ENCODE results near the gene CPPED1. TPM values are rescaled to one million over a fixed set of nuclear protein-coding genes. Genes with fewer than 3 reads are reported as not detected.

The CPPED1 gene
- total RNA-seq, 1 donor from 2014 or later = 17.8 TPM

DNA sequence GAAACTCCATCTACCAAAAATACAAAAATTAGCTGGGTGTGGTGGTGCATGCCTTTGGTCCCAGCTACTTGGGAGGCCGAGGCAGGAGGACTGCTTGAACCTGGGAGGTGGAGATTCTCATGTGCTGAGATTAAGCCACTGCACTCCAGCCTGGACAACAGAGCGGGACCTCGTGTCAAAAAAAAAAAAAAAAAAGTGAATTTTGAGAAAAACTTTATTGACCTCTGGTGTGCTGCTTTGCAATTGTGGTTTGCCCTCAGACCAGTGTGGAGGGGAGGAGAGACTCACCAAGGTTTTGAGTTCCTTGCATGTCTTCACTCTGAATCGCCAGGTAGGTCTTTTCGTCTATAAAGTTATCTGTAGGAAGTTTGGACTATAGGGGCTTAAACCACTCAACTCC lies 145.2 kb downstream of the CPPED1 start:
- H3K27me3 Mint-ChIP-seq (ENCODE audit: unreplicated experiment) = no peaks in the 10 kb centered on the region
- no peak overlapping the region for H3K4me3 Mint-ChIP-seq (ENCODE audit: unreplicated experiment)
- H3K27ac Mint-ChIP-seq (ENCODE audit: unreplicated experiment) = no peak overlapping the region
- DNase-seq (ENCODE audit: extremely low spot score, unreplicated experiment) = no peak
- peaks cover 6% of the 10 kb centered on the region for H3K9me3 Mint-ChIP-seq (ENCODE audit: unreplicated experiment)
- no peak for TF ChIP-seq CTCF (IDR thresholded peaks at IDR 0.05)
- peaks cover 12% of the 10 kb centered on the region for H3K36me3 Mint-ChIP-seq (ENCODE audit: unreplicated experiment)
- H3K4me1 Mint-ChIP-seq (ENCODE audit: unreplicated experiment) = no peaks in the 10 kb centered on the region

DNA sequence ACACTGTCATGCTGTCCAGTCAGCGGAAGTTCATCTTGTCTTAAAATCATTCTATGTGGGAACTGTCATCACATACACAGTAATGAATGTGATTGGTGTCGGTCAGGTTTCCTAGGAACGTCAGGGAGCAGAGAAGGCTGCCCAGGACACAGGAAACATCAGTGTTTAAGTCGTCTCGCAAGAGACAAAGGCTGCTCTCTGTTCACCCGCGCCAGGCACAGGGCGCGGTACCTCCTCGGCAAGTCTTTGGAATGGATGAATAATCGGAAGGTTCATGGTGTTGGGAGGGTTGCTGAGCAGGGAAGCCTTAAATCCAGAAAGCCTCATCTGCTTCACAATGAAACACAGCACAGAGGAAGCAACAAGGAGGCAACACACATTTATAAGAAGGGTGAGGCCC lies 148.2 kb downstream of the CPPED1 start:
- DNase-seq (ENCODE audit: extremely low spot score, unreplicated experiment) = no peak
- no peak overlapping the region for H3K27ac Mint-ChIP-seq (ENCODE audit: unreplicated experiment)
- H3K27me3 Mint-ChIP-seq (ENCODE audit: unreplicated experiment) = peaks cover 13% of the 10 kb centered on the region
- H3K9me3 Mint-ChIP-seq (ENCODE audit: unreplicated experiment) = peaks cover 6% of the 10 kb centered on the region
- no peaks in the 10 kb centered on the region for H3K4me1 Mint-ChIP-seq (ENCODE audit: unreplicated experiment)
- peaks cover 4% of the 10 kb centered on the region for H3K36me3 Mint-ChIP-seq (ENCODE audit: unreplicated experiment)
- no peak for TF ChIP-seq CTCF (IDR thresholded peaks at IDR 0.05)
- H3K4me3 Mint-ChIP-seq (ENCODE audit: unreplicated experiment) = no peak overlapping the region

- DNase-seq (ENCODE audit: extremely low spot score, unreplicated experiment) = no peak
- Mint-ChIP-seq H3K27ac (ENCODE audit: unreplicated experiment) (no peak overlapping the region), H3K4me1 (ENCODE audit: unreplicated experiment) (no peaks in the 10 kb centered on the region), H3K36me3 (ENCODE audit: unreplicated experiment) (peaks cover 1% of the 10 kb centered on the region), H3K4me3 (ENCODE audit: unreplicated experiment) (no peak overlapping the region), H3K27me3 (ENCODE audit: unreplicated experiment) (peaks cover 21% of the 10 kb centered on the region), H3K9me3 (ENCODE audit: unreplicated experiment) (peaks cover 6% of the 10 kb centered on the region)
- no peak for TF ChIP-seq CTCF (IDR thresholded peaks at IDR 0.05)
Observed at GRCh38 chr16:12653820-12654392, 149.8 kb downstream of the CPPED1 start.

DNA sequence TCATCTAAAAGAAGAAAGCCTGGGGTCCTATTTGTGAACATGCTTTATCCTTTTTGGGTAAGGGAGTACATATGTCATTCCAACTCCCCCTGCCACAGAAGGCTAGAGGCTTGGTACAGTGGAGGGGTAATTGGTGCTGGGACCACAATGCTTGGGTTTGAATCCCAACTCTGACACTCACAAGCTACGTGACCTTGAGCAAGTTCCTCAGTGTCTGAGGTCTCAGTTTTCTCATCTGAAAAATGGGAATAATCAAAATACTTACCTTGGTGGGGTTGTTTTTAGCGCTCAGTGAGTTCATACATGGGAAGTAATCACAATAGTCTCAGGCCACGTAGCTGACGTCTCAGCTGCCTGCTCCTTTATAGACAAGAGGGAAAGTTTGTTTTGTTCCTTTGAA lies 150.8 kb downstream of the CPPED1 start:
- Mint-ChIP-seq H3K4me1 (ENCODE audit: unreplicated experiment) (no peaks in the 10 kb centered on the region), H3K36me3 (ENCODE audit: unreplicated experiment) (no peaks in the 10 kb centered on the region), H3K4me3 (ENCODE audit: unreplicated experiment) (no peak overlapping the region), H3K9me3 (ENCODE audit: unreplicated experiment) (peaks cover 4% of the 10 kb centered on the region), H3K27ac (ENCODE audit: unreplicated experiment) (no peak overlapping the region), H3K27me3 (ENCODE audit: unreplicated experiment) (peaks cover 21% of the 10 kb centered on the region)
- no peak for DNase-seq (ENCODE audit: extremely low spot score, unreplicated experiment)
- no peak for TF ChIP-seq CTCF (IDR thresholded peaks at IDR 0.05)

GRCh38 chr16:12651765-12652512 lies 151.7 kb downstream of the CPPED1 start:
- TF ChIP-seq CTCF (IDR thresholded peaks at IDR 0.05) = no peak
- Mint-ChIP-seq H3K4me1 (ENCODE audit: unreplicated experiment) (peaks cover 2% of the 10 kb centered on the region), H3K36me3 (ENCODE audit: unreplicated experiment) (no peaks in the 10 kb centered on the region), H3K9me3 (ENCODE audit: unreplicated experiment) (no peaks in the 10 kb centered on the region), H3K27ac (ENCODE audit: unreplicated experiment) (no peak overlapping the region), H3K27me3 (ENCODE audit: unreplicated experiment) (peaks cover 21% of the 10 kb centered on the region), H3K4me3 (ENCODE audit: unreplicated experiment) (no peak overlapping the region)
- no peak for DNase-seq (ENCODE audit: extremely low spot score, unreplicated experiment)

All from osteocyte (in vitro differentiated cells).